A549 treated with GW870086 at 1 μM for 4 hours (cell line): ENCODE data around the gene DBN1. TPM values are rescaled to one million over a fixed set of nuclear protein-coding genes. Genes with fewer than 3 reads are reported as not detected.

Experiments used
- total RNA-seq: library from RNA; stranded (reverse); fragments of 200-300 nt; extraction: Qiagen RNA extraction; gene quantifications from 5 replicates; pipeline ENCODE4 v1.2.3, GENCODE V29; 2022; ENCODE audit warnings: low read depth

The DBN1 gene
- total RNA-seq, result 54.5 to 69.5 TPM (median 65.6 TPM) in 5 replicates

DNA sequence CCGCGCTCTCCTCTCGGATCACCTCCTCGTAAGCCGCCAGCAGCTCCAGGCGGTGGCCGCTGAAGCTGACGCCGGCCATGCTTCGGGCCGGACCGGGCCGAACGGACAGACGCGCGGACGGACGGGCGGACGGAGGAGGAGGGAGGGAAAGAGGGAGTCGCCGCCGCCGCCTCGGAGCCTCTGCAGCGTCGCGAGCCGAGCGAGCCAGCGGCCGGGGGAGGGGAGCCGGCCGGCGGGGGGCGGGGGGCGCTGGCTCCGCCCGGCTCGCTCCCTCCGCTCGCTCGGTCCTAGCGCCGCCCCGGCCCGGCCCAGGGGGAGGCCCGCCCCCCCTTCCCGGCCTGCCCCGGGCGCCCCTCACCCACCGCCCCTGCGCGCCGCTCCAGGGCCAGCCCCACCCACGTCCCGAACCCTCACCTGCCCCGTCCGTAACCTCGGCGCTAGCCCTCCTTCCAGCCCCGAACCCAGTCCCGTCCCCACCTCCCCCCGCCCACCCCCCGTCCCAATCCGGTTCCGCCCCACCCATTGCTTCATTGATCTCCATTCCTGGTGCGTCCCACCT, at the start of gene DBN1:
Gene DBN1 (minus strand): TSS at position 192 of the 559 bp plus-strand sequence. CDS start 113 bp downstream, at position 79.

DNA sequence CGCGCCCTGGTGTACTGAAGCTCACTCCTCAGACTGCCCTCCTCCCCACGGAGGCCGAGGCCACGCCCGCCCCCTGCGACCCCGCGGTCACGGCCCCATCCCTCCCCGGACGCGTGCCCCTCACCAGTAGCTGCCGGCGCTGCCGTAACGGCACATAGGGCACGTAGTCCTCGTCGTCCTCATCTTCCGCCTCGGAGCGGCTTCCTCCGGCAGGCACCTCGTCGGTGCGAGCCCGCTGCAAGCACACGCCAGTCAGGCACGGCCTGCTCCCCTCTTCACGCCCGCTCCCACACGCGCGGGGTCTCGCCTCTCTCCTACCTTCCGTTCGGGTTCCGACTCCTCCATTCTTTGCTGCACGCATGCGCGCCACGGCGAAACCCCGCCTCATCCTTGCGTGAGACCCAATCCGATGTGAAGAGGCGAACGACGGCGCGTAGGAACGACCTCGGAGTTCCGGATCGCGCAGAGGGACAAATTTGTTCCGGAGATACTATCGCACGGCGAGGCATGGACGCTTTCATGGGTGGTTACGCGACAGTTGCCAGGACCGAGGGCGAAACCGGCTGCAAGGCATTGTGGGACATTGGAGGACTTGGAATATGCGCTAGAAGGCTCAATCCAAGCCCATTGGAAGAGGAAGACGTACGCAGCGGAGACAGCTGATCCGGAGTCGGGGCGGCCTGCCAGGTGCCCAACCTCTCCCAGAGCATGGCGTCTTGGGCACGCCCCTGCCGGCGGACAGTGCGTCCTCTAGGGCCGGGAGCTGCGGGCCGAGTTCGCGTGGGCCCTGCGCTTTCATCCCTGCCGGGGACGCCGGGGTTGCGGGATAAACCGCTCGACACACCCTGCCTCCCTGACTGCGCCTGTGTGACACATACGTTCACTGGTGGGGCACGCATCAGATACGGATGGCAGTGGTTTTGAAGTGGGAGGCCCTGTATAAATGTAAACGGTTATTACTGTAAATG, 43.5 kb upstream of the DBN1 start, which contains the start of gene DDX41:
Gene DDX41 (minus strand): TSS at position 361 of the 968 bp plus-strand sequence. CDS start 16 bp downstream, at position 345.

DNA sequence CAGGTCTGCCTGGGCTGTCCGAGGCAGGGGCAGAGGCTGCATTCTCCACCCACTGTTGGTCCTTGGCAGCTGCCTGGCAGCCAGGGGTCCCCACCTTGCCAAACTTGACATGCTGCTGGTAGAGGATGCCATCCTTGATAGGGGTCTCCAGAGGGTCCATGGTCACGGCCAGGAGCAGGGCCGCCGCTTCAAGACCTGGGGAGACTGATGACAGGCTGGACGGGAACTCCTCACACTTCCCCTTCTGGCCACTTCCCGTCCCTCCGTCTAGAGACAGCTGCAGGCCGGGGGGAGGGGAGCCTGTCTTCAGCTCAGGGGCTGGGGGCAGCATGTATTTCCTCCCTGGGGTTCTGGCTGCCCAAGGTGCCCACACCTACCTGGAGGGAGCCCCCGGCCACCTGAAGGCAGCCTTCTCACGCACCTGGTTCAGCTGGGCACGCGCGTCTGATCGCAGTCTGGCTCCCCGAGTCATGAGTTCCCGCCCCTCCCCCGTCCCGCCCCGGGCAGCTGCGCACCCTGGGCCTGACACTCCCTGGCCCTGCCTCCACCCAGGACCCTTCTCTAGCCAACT, 36.0 kb upstream of the DBN1 start, which contains the start of gene DOK3:
Gene DOK3 (minus strand): TSS at position 446 of the 571 bp plus-strand sequence. CDS start 286 bp downstream, at position 160.

DNA sequence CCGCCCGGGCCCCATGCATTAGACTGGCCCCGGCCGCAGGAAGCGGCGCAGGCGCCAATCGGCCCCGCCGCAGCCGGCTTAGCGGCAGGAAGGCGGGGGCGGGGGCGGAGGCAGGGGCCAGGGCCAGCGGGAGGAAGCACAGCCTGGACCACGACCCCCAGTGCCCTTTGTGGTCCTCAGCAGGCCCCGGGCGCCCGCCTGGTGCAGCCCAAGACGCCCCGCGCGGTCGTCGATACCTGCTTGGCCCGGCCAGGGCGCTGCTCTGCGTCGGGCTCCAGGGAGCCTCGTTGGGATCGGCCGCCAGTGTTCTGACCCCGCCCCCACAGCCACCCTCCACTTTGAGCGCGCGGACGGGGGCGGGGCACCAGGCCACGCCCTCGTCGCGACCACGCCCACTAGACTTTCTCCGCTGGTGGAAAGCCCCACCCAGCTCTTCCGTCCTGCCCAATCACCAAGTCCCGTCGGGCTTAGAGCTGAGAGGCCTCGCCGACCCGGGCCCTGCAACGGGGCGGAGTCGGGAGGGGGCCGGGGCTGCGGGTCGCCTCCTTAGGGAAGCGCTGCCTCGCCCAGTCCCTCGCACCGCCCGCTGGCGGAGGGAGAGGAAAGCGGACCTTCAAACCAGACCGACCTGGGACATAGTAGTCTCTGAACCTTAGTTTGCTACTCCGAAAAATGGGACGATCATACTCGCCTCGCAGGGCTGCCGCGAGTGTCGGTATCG, 24.0 kb upstream of the DBN1 start, which contains the start of gene PDLIM7:
Gene PDLIM7 (minus strand): TSS at position 313 of the 721 bp plus-strand sequence. CDS start 1,092 bp downstream, outside the sequence.

DNA sequence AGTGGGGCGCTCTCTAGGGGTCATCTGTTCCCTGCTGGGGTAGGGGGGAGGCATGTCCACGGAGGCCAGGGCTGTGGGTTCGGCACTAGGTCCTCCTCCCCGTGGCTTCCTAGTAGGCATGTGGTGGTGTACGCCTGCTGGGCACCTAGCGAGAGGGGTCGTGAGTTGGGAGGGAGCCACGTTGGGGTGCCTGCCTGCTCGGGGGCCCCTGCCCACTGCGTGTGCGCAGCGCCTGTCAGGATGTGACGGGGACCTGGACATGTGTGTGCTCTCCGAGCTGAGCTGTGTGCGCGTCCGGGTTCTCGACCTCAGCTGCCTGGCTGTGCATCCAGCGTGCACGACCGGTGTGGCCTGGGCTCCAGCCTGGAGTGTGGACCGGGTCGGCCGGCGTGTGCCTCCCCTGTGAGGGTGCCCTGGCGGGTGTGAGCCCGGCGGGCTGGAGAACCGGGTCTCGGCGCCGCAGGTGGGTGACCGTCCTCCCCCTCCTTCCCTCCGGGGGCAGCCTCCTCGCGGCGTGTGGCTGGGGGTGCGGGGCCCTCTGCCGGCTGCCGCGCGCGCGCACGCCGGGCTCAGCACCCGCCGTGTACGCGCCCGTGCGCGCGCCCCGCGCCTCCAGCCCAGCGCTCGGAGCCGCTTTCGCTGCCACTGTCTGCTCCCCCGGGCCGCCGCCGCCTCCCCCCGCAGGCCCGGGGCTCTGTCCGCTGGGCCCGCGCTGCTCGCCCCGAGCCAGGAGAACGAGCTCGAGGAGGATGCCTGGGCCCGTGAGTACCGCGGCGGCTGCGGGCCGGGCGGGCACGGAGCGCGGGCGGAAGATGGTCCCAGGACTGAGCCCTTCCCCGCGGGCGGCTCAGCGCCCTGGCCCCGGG, 27.0 kb downstream of the DBN1 start, which contains the start of gene PRR7:
Gene PRR7 (plus strand): TSS at position 615 of the 866 bp plus-strand sequence. CDS start 8,254 bp downstream, outside the sequence.

DNA sequence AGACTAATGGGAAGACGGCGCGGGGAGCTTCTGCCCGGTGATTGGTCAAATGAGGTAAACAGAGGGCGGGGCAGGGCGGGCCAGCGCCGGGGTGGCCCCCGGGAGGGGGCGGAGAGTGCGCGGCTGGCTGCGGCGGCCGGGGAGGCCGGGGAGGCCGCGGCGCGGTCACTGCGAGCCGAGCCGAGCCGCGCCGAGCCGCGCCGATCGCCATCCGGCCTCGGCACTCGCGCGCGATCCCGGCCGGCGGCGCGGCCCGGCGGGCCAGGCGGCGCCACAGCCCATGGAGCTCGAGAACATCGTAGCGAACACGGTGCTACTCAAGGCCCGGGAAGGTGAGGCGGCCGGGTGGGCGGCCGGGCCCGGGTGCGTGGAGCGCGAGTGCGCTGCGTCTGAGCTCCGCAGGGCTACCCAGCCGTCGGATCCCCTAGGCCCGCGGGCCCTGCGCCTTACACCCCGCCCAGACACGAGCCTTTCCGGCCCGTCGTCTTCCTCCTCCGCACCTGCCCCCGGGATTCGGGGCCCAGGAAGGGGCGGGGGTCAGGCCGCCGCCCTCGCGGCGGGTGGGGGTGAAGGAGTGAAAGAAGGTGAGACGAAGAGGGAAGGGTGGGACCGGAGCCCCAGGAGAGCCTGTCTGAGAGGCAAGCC, 46.7 kb downstream of the DBN1 start, which contains the start of gene GRK6:
Gene GRK6 (plus strand): TSS at position 111 of the 645 bp plus-strand sequence. CDS start 170 bp downstream, at position 281.

DNA sequence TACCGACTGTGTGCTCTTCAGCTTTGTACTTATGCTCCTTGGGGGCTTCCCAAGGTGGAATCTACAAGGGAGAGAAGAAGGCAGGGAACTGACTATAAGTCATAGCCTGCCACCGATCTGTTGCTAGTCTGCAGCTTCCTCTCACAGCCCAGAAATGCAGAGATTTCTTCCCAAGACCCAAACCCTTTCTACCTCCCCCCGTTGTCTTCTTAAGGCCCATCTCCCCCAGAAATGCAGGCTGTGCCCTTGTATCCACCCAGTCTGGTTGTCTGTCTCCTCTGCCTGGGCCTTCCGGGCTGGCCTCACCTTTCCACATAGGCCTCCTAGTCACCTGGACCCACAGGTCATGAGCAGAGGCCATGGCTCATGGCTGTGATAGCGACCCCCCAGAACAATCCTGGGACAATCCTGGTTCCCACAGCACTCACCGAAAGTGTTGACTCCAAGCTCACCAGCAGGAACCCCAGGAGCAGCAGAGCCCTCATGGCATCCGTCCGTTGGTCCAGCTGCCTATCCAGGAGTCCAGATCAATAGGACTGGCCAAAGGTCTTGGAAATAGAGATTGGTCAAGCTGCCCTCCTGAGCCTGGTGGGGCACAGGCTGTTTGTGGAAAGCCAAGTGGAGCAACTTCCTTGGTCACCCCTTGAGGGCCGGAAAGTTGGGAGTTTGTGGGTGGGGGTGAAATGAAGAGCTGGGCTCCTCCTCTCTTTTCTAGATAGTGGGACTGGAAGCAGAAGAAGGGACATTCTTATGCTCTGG, 64.2 kb downstream of the DBN1 start, which contains the start of gene F12:
Gene F12 (minus strand): TSS at position 522 of the 759 bp plus-strand sequence. CDS start 37 bp downstream, at position 485.

Other genes starting within 250 kb of the DBN1 start
- gene RAB24, start 169.9 kb downstream of the DBN1 start, total RNA-seq, result 22.5 to 26.9 TPM (median 24.5 TPM) in 5 replicates
- gene PRELID1, start 169.8 kb downstream of the DBN1 start, total RNA-seq, result 304 to 397 TPM (median 381 TPM) in 5 replicates
- 14.2 to 18.0 TPM (median 16.0 TPM) in 5 replicates for gene MXD3, start 161.7 kb downstream of the DBN1 start, total RNA-seq
- 184 to 212 TPM (median 199 TPM) in 5 replicates for gene LMAN2, start 122.0 kb downstream of the DBN1 start, total RNA-seq
- gene RGS14, start 115.7 kb downstream of the DBN1 start, total RNA-seq, result 2.3 to 7.2 TPM (median 5.4 TPM) in 5 replicates
- gene SLC34A1, start 89.2 kb downstream of the DBN1 start, total RNA-seq, result not detected in 5 replicates
- gene PFN3, start 73.0 kb downstream of the DBN1 start, total RNA-seq, result not detected in 5 replicates
- 14.3 to 24.6 TPM (median 22.9 TPM) in 5 replicates for gene F12, start 64.1 kb downstream of the DBN1 start, total RNA-seq
- 18.6 to 27.2 TPM (median 25.2 TPM) in 5 replicates for gene GRK6, start 47.0 kb downstream of the DBN1 start, total RNA-seq
- 18.7 to 32.3 TPM (median 31.1 TPM) in 5 replicates for gene PRR7, start 26.8 kb downstream of the DBN1 start, total RNA-seq
- gene PDLIM7, start 24.0 kb upstream of the DBN1 start, total RNA-seq, result 65.9 to 84.5 TPM (median 83.1 TPM) in 5 replicates
- gene DOK3, start 36.2 kb upstream of the DBN1 start, total RNA-seq, result 2.4 to 5.6 TPM (median 4.3 TPM) in 5 replicates
- gene DDX41, start 43.3 kb upstream of the DBN1 start, total RNA-seq, result 84.7 to 106 TPM (median 101 TPM) in 5 replicates
- gene FAM193B, start 80.9 kb upstream of the DBN1 start, total RNA-seq, result 16.9 to 28.1 TPM (median 26.8 TPM) in 5 replicates
- 273 to 293 TPM (median 280 TPM) in 5 replicates for gene TMED9, start 118.6 kb upstream of the DBN1 start, total RNA-seq
- gene B4GALT7, start 126.5 kb upstream of the DBN1 start, total RNA-seq, result 21.4 to 28.5 TPM (median 25.7 TPM) in 5 replicates